ENCODE results near the gene PDGFRB. TPM values are rescaled to one million over a fixed set of nuclear protein-coding genes. Genes with fewer than 3 reads are reported as not detected.

PDGFRB gene
- total RNA-seq, 2 experiments from 2014 or later = 0.58 to 0.74 TPM

DNA sequence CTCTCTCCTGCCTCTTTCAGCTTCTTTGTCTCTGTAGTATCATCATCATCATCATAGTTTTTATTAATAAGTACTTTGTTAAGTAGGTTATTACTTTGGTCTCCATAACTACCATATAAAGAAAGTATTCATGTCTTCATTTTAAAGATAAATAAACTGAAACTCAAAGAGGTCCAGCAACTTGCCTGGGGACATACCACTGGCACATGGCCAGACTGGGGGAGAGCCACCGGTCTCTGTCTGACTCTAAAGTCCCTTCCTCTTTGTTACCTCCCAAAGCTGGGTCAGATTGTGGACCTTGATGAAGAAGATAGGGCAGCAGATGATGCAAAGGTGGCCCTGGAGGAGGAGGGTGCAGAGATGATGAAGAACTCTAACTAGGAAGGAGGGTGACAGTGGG, 19.4 kb upstream of the PDGFRB start:
- CTCF ChIA-PET = interaction anchor here (1.7 kb wide), 1 partner anchor 44 kb away, joined by 5 read pairs; no protein-coding TSS in a partner anchor
- no peak for DNase-seq
- no peak for ATAC-seq
- H3K36me3 Mint-ChIP-seq (ENCODE audit: low read depth) = no peaks in the 10 kb centered on the region
- H3K4me3 Mint-ChIP-seq = no peak overlapping the region
- H3K4me1 Mint-ChIP-seq (ENCODE audit: low read depth) = no peaks in the 10 kb centered on the region
- POLR2A ChIA-PET = interaction anchor here (0.8 to 1.1 kb wide), 2 partner anchors 10 to 16 kb away, joined by 3 read pairs; no protein-coding TSS in a partner anchor
- TF ChIP-seq, protein P1, sequence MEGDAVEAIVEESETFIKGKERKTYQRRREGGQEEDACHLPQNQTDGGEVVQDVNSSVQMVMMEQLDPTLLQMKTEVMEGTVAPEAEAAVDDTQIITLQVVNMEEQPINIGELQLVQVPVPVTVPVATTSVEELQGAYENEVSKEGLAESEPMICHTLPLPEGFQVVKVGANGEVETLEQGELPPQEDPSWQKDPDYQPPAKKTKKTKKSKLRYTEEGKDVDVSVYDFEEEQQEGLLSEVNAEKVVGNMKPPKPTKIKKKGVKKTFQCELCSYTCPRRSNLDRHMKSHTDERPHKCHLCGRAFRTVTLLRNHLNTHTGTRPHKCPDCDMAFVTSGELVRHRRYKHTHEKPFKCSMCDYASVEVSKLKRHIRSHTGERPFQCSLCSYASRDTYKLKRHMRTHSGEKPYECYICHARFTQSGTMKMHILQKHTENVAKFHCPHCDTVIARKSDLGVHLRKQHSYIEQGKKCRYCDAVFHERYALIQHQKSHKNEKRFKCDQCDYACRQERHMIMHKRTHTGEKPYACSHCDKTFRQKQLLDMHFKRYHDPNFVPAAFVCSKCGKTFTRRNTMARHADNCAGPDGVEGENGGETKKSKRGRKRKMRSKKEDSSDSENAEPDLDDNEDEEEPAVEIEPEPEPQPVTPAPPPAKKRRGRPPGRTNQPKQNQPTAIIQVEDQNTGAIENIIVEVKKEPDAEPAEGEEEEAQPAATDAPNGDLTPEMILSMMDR (IDR thresholded peaks at IDR 0.05) = no peak
- intact Hi-C loops (cut with micrococcal nuclease) = no loop called here
- H3K27ac Mint-ChIP-seq = no peak overlapping the region
- H3K9me3 Mint-ChIP-seq = no peaks in the 10 kb centered on the region
- peaks cover 15% of the 10 kb centered on the region for H3K27me3 Mint-ChIP-seq

DNA sequence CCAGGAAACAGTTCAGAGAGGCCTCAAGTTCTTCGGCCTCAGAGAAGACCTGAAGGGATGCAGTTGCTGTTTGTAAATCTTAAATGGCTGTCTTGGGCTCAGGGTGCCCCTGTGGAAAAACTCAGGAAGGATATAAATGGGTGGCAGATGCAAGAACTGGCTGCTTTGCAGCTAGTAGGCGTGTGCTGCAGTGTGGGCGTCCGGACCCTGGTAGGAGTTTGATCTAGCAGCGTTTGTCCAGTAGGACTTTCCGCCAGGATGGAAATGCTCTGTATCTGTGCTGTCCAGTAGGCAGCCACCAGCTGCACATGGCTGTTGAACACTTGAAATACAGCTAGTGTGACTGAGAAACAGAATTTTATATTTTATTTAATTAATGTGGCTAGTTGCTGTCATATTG, 18.6 kb upstream of the PDGFRB start:
- no peaks in the 10 kb centered on the region for H3K36me3 Mint-ChIP-seq (ENCODE audit: low read depth)
- no peaks in the 10 kb centered on the region for H3K9me3 Mint-ChIP-seq
- no peak overlapping the region for H3K4me3 Mint-ChIP-seq
- DNase-seq = no peak
- intact Hi-C loops (cut with micrococcal nuclease) = no loop called here
- ChIA-PET CTCF (no interaction called here), POLR2A (no interaction called here)
- ATAC-seq = no peak
- peaks cover 18% of the 10 kb centered on the region for H3K27me3 Mint-ChIP-seq
- no peak overlapping the region for H3K27ac Mint-ChIP-seq
- TF ChIP-seq, protein P1 (IDR thresholded peaks at IDR 0.05) = no peak
- H3K4me1 Mint-ChIP-seq (ENCODE audit: low read depth) = no peaks in the 10 kb centered on the region

DNA sequence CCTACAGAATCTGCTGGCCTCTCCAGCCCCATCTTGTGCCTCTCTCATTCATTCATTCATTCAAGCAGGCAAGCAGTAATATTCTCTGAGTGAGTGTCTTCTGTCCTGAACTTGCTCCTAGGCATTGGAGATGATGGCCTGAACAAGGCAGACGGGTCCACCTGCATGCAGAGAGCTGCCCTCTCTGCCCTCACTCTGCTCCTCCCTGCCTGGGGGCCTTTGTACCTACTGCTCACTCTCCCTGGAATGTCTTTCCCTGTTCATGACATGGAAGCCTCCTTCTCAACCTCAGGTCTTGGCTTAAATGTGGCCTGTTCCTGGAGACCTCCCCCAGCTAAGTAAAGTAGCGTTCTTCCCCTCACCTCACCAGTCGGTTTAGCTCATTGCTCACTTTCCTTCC, 17.5 kb upstream of the PDGFRB start:
- no peaks in the 10 kb centered on the region for H3K4me1 Mint-ChIP-seq (ENCODE audit: low read depth)
- no peak overlapping the region for H3K4me3 Mint-ChIP-seq
- no peaks in the 10 kb centered on the region for H3K9me3 Mint-ChIP-seq
- ChIA-PET CTCF (no interaction called here), POLR2A (no interaction called here)
- DNase-seq = no peak
- no peak overlapping the region for H3K27ac Mint-ChIP-seq
- intact Hi-C loops (cut with micrococcal nuclease) = no loop called here
- no peak for ATAC-seq
- H3K27me3 Mint-ChIP-seq = peaks cover 26% of the 10 kb centered on the region
- H3K36me3 Mint-ChIP-seq (ENCODE audit: low read depth) = no peaks in the 10 kb centered on the region
- TF ChIP-seq, protein P1 (IDR thresholded peaks at IDR 0.05) = no peak

DNA sequence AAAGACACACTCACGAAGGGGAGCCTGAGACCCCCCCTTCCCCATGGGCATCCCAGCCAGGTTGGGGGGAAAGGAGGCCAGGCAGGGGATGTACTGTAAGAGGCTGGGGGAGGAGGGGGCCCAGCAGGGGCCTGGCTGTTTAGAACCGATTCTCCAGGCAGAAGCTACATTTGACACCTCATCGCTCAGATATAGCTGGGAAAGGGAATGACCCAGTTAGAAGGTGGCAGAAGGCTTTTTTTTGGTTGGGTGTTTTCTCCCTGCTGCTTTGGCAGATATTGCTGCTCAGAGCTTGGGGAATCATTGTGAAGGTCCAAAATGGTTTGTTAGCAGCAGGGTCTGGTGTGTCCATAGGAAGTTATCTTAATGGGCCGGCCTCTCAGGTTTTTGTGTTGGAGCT, 16.9 kb upstream of the PDGFRB start:
- intact Hi-C loops (cut with micrococcal nuclease) = no loop called here
- H3K27me3 Mint-ChIP-seq = peaks cover 31% of the 10 kb centered on the region
- H3K4me3 Mint-ChIP-seq = no peak overlapping the region
- ChIA-PET CTCF (no interaction called here), POLR2A (no interaction called here)
- TF ChIP-seq, protein P1 (IDR thresholded peaks at IDR 0.05) = no peak
- H3K36me3 Mint-ChIP-seq (ENCODE audit: low read depth) = no peaks in the 10 kb centered on the region
- ATAC-seq = no peak
- no peaks in the 10 kb centered on the region for H3K9me3 Mint-ChIP-seq
- no peak for DNase-seq
- no peak overlapping the region for H3K27ac Mint-ChIP-seq
- H3K4me1 Mint-ChIP-seq (ENCODE audit: low read depth) = no peaks in the 10 kb centered on the region

DNA sequence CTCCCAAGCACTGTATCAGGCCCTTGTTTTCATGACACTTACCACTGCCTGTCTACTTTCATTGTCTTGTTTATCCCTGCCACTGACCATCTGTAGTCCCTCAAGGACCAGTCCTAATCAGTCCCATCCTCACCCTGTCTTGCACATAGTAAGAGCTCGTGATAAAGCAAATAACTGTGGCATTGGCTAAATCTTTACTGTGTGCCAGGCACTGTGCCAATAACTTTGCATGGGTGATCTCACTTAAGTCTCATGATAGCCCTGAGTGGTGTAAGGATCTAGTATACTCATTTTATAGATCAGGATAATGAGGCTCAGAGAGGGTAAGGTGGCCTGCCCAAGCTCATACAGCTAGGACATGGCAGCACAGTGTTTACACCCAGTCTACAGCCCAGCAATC, 16.5 kb upstream of the PDGFRB start:
- Mint-ChIP-seq H3K27me3 (peaks cover 34% of the 10 kb centered on the region), H3K27ac (no peak overlapping the region), H3K4me3 (no peak overlapping the region), H3K9me3 (no peaks in the 10 kb centered on the region), H3K36me3 (ENCODE audit: low read depth) (no peaks in the 10 kb centered on the region), H3K4me1 (ENCODE audit: low read depth) (no peaks in the 10 kb centered on the region)
- ChIA-PET POLR2A (no interaction called here), CTCF (no interaction called here)
- intact Hi-C loops (cut with micrococcal nuclease) = no loop called here
- ATAC-seq (no peak), DNase-seq (no peak)
- TF ChIP-seq, protein P1 (IDR thresholded peaks at IDR 0.05) = no peak

All from activated CD8-positive, alpha-beta T cell treated with anti-CD3 and anti-CD28 coated beads for 36 hours (primary cell).